WTC11 (cell line): ENCODE measurements around the gene OR10W1. TPM values are rescaled to one million over a fixed set of nuclear protein-coding genes. Genes with fewer than 3 reads are reported as not detected.

Experiments used
- total RNA-seq: library from RNA; stranded (reverse); gene quantifications from 3 replicates; pipeline ENCODE4 v1.2.3, GENCODE V29; 2021

OR10W1 gene
- total RNA-seq, 1 experiment from 2014 or later, result not detected

Other genes starting within 250 kb of the OR10W1 start
- gene OR9Q1, start 244.4 kb downstream of the OR10W1 start, total RNA-seq, result not detected in 3 replicates
- not detected in 3 replicates for gene OR6Q1, start 237.3 kb downstream of the OR10W1 start, total RNA-seq
- gene OR9I1, start 142.7 kb downstream of the OR10W1 start, total RNA-seq, result not detected in 3 replicates
- gene OR9Q2, start 79.2 kb downstream of the OR10W1 start, total RNA-seq, result not detected in 3 replicates
- gene OR1S2, start 64.1 kb downstream of the OR10W1 start, total RNA-seq, result not detected in 3 replicates
- not detected in 3 replicates for gene OR1S1, start 55.5 kb downstream of the OR10W1 start, total RNA-seq
- gene OR10Q1, start 39.3 kb downstream of the OR10W1 start, total RNA-seq, result not detected in 3 replicates
- not detected in 3 replicates for gene OR5B17, start 90.8 kb upstream of the OR10W1 start, total RNA-seq
- gene OR5B3, start 138.6 kb upstream of the OR10W1 start, total RNA-seq, result not detected in 3 replicates
- not detected in 3 replicates for gene OR5B2, start 159.9 kb upstream of the OR10W1 start, total RNA-seq
- gene OR5B12, start 174.0 kb upstream of the OR10W1 start, total RNA-seq, result not detected in 3 replicates
- not detected in 3 replicates for gene OR5B21, start 239.8 kb upstream of the OR10W1 start, total RNA-seq